A549 (cell line): ENCODE measurements around the gene WDFY1. TPM values are rescaled to one million over a fixed set of nuclear protein-coding genes. Genes with fewer than 3 reads are reported as not detected.

Experiments used
- ATAC-seq, 2 experiments: fragments of 200-7000 bp in 1 of 2; fragments of >200 bp in 1 of 2; cut with Nextera tagmentation in 1 of 2; cut with Tn5 transposase in 1 of 2; 3 replicates each; pipeline versions ENCODE4 v1.8.0 to v1.9.1; 2018 to 2020; ENCODE audit warnings: mild to moderate bottlenecking in 1 of 2, moderate library complexity in 1 of 2
- CTCF ChIA-PET: fragments of 300-600 bp; sonication (Branson Sonifier 250); formaldehyde crosslinking; extraction: SDS; loops from one replicate; lab custom pipeline; 2021; ENCODE audit warnings: antibody characterized with exemption, inconsistent platforms; lab: Yijun Ruan, JAX
- POLR2A ChIA-PET: fragments of 350-600 bp; formaldehyde crosslinking; extraction: SDS; loops from one replicate; lab custom pipeline; 2021; ENCODE audit warnings: antibody characterized with exemption, inconsistent platforms; lab: Yijun Ruan, JAX
- DNase-seq, 2 experiments: peaks; one replicate each; pipeline versions ENCODE4 v3.0.0 to v3.0.0-alpha.2; 2011 to 2016; ENCODE audit warnings: low read depth in 1 of 2, low spot score in 1 of 2
- FAIRE-seq: peaks from 2 replicates; lab custom pipeline; 2011; peaks lifted over from hg19 to GRCh38; lab: Jason Lieb, UNC
- H3K27ac ChIP-seq, 2 experiments: fragments of >200 bp; sonication (Bioruptor Twin); formaldehyde crosslinking; 3 replicates each; pipeline ENCODE4 v1.5.1; 2016 to 2017
- H3K4me1 ChIP-seq: fragments of >200 bp; sonication (Bioruptor Twin); formaldehyde crosslinking; 3 replicates; pipeline ENCODE4 v1.6.1; 2016
- H3K4me2 ChIP-seq: fragments of >200 bp; sonication (Bioruptor Twin); formaldehyde crosslinking; 3 replicates; pipeline ENCODE4 v1.6.1; 2016
- H3K4me3 ChIP-seq: fragments of >200 bp; sonication (Bioruptor Twin); formaldehyde crosslinking; 3 replicates; pipeline ENCODE4 v1.5.1; 2016
- H3K9me3 ChIP-seq: fragments of >200 bp; sonication (Bioruptor Twin); formaldehyde crosslinking; 3 replicates; pipeline ENCODE4 v1.6.1; 2016
- EHF ChIP-seq: fragments of 250-450 bp; sonication (Bioruptor Pico); IDR thresholded peaks from 2 replicates; pipeline ENCODE4 v1.5.0; 2020; ENCODE audit warnings: mild to moderate bottlenecking
- EHMT2 ChIP-seq: fragments of 200-600 bp; sonication (generic); IDR thresholded peaks from 2 replicates; pipeline ENCODE4 v1.6.1; 2016; ENCODE audit warnings: antibody characterized with exemption, low read depth, mild to moderate bottlenecking, moderate library complexity
- FOSB ChIP-seq: fragments of 250-450 bp; sonication (Bioruptor Pico); IDR thresholded peaks from 2 replicates; pipeline ENCODE4 v1.5.0; 2020; ENCODE audit warnings: mild to moderate bottlenecking, moderate library complexity
- FOXS1 ChIP-seq: fragments of 250-450 bp; sonication (Bioruptor Pico); IDR thresholded peaks from 2 replicates; pipeline ENCODE4 v1.5.0; 2020; ENCODE audit warnings: mild to moderate bottlenecking, moderate library complexity
- HEYL ChIP-seq: fragments of 250-450 bp; sonication (Bioruptor Pico); IDR thresholded peaks from 2 replicates; pipeline ENCODE4 v1.8.0; 2021; ENCODE audit warnings: mild to moderate bottlenecking, moderate library complexity
- KDM5A ChIP-seq: fragments of 200-600 bp; sonication (generic); IDR thresholded peaks from 2 replicates; pipeline ENCODE4 v1.6.1; 2016; ENCODE audit warnings: antibody characterized with exemption, mild to moderate bottlenecking
- PHF8 ChIP-seq: fragments of 200-600 bp; sonication (generic); IDR thresholded peaks from 2 replicates; pipeline ENCODE4 v1.6.1; 2016; ENCODE audit warnings: low read depth, mild to moderate bottlenecking, antibody characterized with exemption, moderate library complexity, borderline replicate concordance
- POLR2A ChIP-seq: IDR thresholded peaks from 2 replicates; pipeline ENCODE4 v1.6.1; 2012; ENCODE audit warnings: mild to moderate bottlenecking, low read length
- POLR2AphosphoS2 ChIP-seq: conservative IDR thresholded peaks from 2 replicates; pipeline ENCODE4 v1.6.1; 2012; ENCODE audit warnings: low read length, improper control_type of control experiment, inconsistent platforms
- RARB ChIP-seq: fragments of 250-450 bp; sonication (Bioruptor Pico); IDR thresholded peaks from 2 replicates; pipeline ENCODE4 v1.8.0; 2021; ENCODE audit warnings: mild to moderate bottlenecking, moderate library complexity
- SREBF2 ChIP-seq: fragments of 450-650 bp; IDR thresholded peaks from 2 replicates; pipeline ENCODE4 v1.6.1; 2014; ENCODE audit warnings: mild to moderate bottlenecking, moderate library complexity
- TFCP2L1 ChIP-seq: fragments of 250-450 bp; sonication (Bioruptor Pico); IDR thresholded peaks from 2 replicates; pipeline ENCODE4 v1.5.0; 2021; ENCODE audit warnings: mild to moderate bottlenecking
- WGBS: methylation state at CpG from one replicate; pipeline ENCODE4 v1.1.6; 2017; ENCODE audit errors: missing lambda C conversion rate; 5-methylcytosine and 5-hydroxymethylcytosine counted together
- polyA plus RNA-seq, 4 experiments: library from polyadenylated mRNA; depleted of rRNA in 3 of 4; stranded (reverse); fragments of >200 nt; fragmentation: RNase III in 1 of 4; extraction: RNeasy Plus Mini Kit Qiagen cat#74134 plus additional on column Dnase treatment in 1 of 4; gene quantifications; 2 replicates in 3 of 4; 3 replicates in 1 of 4; pipeline ENCODE4 v1.2.3, GENCODE V29; 2011 to 2017
- TF ChIP-seq, protein P1 (sequence below): fragments of >200 bp; sonication (Bioruptor Twin); formaldehyde crosslinking; IDR thresholded peaks from 3 replicates; pipeline ENCODE4 v1.5.1; 2016
- TF ChIP-seq, protein P2 (sequence below): fragments of 250-450 bp; sonication (Bioruptor Pico); IDR thresholded peaks from 2 replicates; pipeline ENCODE4 v1.5.0; 2021; ENCODE audit warnings: mild to moderate bottlenecking, moderate library complexity, borderline replicate concordance
- TF ChIP-seq, protein P3 (sequence below): IDR thresholded peaks from 2 replicates; pipeline ENCODE4 v1.6.1; 2012
- TF ChIP-seq, protein P4 (sequence below): IDR thresholded peaks from 2 replicates; pipeline ENCODE4 v1.6.1; 2012; ENCODE audit warnings: low read depth, borderline replicate concordance
- TF ChIP-seq, protein P5 (sequence below): fragments of 150-350 bp; IDR thresholded peaks from 2 replicates; pipeline ENCODE4 v1.6.1; 2014; ENCODE audit warnings: low read depth, mild to moderate bottlenecking, low read length
- TF ChIP-seq, protein P6 (sequence below): fragments of 450-650 bp; IDR thresholded peaks from 2 replicates; pipeline ENCODE4 v1.6.1; 2014; ENCODE audit warnings: antibody characterized with exemption
- TF ChIP-seq, protein P7 (sequence below): fragments of >200 bp; sonication (Bioruptor Twin); formaldehyde crosslinking; IDR thresholded peaks from 2 replicates; pipeline ENCODE4 v1.6.1; 2016

WDFY1 gene
- polyA plus RNA-seq, 2 of the 4 experiments (the other 2 are of a cell fraction), result 38.7 to 70.8 TPM

DNA sequence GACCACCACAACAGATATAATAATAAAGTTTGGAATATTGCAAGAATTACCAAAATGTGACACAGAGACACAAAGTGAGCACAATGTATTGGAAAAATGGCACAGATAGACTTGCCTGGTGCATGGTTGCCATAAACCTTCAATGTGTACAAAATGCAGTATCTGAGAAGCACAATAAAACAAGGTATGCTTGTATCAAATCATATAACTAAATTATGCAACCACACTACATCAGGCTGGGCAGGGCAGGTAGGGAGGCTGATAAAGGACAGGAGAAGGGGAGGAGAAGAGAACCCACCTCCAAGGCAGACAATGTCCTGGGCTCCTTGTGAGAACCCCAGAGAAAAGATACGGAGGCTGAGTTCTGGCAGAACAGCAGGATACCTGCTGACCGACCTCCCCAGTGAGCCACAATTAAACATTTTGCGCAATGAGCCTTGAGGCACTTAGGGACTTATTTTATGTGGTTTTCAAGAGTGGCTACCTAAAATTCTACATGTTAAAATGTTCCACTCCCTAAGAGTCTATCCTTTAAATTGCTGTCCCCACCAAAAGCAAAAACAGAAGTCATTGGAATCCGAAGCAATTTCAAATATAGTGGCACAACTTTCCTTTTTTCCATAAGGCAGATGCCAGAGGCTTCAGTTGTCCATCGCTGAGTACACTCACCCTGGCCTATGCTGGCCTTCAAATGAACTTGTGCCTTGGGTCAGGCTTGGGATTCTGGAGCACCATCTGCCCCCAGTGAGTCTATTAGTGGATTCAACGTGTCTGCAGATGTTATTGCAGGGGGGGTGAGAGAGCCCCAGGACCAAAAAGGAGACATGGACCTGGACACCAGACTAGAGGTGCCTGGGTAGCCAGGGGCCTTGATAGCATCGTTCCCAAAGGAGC lies 16.8 kb downstream of the WDFY1 start:
- Histone ChIP-seq H3K9me3 (peaks cover 13% of the 10 kb centered on the region), H3K27ac (no peak overlapping the region), H3K4me2 (no peak overlapping the region)
- no peak for DNase-seq
- TF ChIP-seq PHF8, result no peak
- TF ChIP-seq FOXS1, result no peak
- TF ChIP-seq, protein P1, sequence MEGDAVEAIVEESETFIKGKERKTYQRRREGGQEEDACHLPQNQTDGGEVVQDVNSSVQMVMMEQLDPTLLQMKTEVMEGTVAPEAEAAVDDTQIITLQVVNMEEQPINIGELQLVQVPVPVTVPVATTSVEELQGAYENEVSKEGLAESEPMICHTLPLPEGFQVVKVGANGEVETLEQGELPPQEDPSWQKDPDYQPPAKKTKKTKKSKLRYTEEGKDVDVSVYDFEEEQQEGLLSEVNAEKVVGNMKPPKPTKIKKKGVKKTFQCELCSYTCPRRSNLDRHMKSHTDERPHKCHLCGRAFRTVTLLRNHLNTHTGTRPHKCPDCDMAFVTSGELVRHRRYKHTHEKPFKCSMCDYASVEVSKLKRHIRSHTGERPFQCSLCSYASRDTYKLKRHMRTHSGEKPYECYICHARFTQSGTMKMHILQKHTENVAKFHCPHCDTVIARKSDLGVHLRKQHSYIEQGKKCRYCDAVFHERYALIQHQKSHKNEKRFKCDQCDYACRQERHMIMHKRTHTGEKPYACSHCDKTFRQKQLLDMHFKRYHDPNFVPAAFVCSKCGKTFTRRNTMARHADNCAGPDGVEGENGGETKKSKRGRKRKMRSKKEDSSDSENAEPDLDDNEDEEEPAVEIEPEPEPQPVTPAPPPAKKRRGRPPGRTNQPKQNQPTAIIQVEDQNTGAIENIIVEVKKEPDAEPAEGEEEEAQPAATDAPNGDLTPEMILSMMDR, result no peak
- no peak for TF ChIP-seq TFCP2L1 (CRISPR knock-in tag)
- TF ChIP-seq EHF (CRISPR knock-in tag), result no peak
- no peak for TF ChIP-seq POLR2AphosphoS2
- TF ChIP-seq, protein P2, sequence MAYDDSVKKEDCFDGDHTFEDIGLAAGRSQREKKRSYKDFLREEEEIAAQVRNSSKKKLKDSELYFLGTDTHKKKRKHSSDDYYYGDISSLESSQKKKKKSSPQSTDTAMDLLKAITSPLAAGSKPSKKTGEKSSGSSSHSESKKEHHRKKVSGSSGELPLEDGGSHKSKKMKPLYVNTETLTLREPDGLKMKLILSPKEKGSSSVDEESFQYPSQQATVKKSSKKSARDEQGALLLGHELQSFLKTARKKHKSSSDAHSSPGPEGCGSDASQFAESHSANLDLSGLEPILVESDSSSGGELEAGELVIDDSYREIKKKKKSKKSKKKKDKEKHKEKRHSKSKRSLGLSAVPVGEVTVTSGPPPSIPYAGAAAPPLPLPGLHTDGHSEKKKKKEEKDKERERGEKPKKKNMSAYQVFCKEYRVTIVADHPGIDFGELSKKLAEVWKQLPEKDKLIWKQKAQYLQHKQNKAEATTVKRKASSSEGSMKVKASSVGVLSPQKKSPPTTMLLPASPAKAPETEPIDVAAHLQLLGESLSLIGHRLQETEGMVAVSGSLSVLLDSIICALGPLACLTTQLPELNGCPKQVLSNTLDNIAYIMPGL, result no peak
- TF ChIP-seq HEYL (CRISPR knock-in tag), result no peak
- no peak for TF ChIP-seq SREBF2
- TF ChIP-seq, protein P3, sequence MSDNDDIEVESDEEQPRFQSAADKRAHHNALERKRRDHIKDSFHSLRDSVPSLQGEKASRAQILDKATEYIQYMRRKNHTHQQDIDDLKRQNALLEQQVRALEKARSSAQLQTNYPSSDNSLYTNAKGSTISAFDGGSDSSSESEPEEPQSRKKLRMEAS, result no peak
- TF ChIP-seq, protein P4, sequence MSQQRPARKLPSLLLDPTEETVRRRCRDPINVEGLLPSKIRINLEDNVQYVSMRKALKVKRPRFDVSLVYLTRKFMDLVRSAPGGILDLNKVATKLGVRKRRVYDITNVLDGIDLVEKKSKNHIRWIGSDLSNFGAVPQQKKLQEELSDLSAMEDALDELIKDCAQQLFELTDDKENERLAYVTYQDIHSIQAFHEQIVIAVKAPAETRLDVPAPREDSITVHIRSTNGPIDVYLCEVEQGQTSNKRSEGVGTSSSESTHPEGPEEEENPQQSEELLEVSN, result no peak
- TF ChIP-seq, protein P5, sequence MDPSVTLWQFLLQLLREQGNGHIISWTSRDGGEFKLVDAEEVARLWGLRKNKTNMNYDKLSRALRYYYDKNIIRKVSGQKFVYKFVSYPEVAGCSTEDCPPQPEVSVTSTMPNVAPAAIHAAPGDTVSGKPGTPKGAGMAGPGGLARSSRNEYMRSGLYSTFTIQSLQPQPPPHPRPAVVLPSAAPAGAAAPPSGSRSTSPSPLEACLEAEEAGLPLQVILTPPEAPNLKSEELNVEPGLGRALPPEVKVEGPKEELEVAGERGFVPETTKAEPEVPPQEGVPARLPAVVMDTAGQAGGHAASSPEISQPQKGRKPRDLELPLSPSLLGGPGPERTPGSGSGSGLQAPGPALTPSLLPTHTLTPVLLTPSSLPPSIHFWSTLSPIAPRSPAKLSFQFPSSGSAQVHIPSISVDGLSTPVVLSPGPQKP, result no peak
- TF ChIP-seq, protein P6, sequence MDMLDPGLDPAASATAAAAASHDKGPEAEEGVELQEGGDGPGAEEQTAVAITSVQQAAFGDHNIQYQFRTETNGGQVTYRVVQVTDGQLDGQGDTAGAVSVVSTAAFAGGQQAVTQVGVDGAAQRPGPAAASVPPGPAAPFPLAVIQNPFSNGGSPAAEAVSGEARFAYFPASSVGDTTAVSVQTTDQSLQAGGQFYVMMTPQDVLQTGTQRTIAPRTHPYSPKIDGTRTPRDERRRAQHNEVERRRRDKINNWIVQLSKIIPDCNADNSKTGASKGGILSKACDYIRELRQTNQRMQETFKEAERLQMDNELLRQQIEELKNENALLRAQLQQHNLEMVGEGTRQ, result no peak
- no peak for TF ChIP-seq FOSB (CRISPR knock-in tag)
- TF ChIP-seq, protein P7, sequence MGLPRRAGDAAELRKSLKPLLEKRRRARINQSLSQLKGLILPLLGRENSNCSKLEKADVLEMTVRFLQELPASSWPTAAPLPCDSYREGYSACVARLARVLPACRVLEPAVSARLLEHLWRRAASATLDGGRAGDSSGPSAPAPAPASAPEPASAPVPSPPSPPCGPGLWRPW, result no peak
- TF ChIP-seq RARB (CRISPR knock-in tag), result no peak
- no peak for TF ChIP-seq KDM5A
- TF ChIP-seq EHMT2, result no peak
- no peak for TF ChIP-seq POLR2A
- TF ChIP-seq, all 56 proteins: peak for 0
- Histone ChIP-seq H3K4me1 (peaks cover 35% of the 10 kb centered on the region), H3K4me3 (no peak overlapping the region)
- FAIRE-seq (no peak), ATAC-seq (no peak)
- WGBS, result 88% methylated on average over 6 of the region's 7 CpGs
- CTCF ChIA-PET, result interaction anchor here (0.6 to 1.2 kb wide), 2 partner anchors 67 to 615 kb away, joined by 3 to 5 read pairs; no protein-coding TSS in a partner anchor
- POLR2A ChIA-PET, result no interaction called here
